8988T (cell line): ENCODE results near the gene C5orf52.
"Not testable (repeated sequence)": the region's sequence is repeated elsewhere in the genome, so short reads cannot be mapped to it uniquely, and the experiment has no call there.

ENCODE experiments used
- DNase-seq: peaks from one replicate; pipeline ENCODE4 v3.0.0; 2011

C5orf52 gene

DNA sequence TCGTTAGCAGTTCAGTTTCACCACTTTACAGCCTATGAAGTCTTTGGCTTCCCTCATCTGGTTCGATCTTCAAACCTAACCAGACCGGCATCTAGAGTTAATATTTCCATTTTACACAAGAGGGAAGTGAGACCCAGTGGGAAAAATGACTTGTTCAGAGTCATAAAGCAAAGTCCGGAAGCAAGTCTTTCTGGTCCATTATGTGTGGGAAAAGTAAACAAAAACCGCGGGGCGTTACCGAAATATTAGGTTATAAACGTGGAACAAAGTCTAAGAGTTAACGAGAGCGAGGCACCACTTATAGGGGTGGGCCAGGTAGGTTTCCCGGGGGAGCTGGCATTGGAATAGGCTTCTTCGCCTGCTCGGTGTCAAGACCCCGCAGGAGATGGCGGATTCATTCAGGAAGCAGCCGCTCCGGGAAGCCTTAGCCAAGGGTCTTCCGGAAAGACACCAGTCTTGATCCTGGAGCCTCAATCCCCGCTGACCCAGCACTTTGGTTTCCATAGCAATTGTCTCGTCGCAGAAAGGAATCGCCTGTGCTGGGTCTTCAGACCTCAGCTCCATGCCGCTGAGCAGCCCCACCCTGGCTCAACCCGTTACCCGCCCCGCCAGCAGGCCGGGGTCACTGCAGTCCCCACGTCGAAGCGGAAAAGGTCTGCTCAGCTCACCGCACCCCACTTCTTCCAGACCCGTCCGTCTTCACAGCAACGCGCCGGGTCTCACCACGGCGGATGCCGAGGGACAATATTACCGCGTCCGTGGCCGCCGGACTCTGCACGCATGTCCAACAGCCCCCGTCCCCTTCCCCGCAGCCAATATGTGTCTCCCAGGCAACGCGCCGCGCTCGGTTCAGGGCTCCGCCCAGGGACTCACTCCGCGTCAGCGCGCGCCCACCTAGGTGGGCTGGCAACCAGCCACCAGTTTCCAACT, at the start of gene C5orf52:
C5orf52 (plus strand) TSS at position 872 of the 930 bp plus-strand sequence. CDS start 82 bp downstream, outside the sequence.
- DNase-seq = no peak

DNA sequence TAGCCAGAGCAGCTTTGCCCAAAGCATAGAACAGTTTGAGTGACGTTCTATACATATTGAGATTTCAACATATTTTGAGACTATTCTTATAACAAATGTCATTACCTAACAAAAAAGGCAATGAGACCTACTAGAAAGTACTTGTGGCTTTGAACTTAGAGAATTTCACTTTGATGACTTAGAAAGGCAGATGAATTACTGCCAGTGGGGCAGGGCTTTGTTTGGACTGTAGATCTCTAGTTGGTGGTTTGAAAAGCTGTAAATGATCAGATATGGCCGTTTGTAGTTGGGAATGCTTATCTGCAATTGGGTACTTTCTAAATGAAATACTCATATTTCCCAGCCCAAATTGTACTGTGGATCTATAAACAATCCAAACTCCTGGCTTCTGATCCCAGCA, 47.2 kb upstream of the C5orf52 start:
- DNase-seq = no peak

DNA sequence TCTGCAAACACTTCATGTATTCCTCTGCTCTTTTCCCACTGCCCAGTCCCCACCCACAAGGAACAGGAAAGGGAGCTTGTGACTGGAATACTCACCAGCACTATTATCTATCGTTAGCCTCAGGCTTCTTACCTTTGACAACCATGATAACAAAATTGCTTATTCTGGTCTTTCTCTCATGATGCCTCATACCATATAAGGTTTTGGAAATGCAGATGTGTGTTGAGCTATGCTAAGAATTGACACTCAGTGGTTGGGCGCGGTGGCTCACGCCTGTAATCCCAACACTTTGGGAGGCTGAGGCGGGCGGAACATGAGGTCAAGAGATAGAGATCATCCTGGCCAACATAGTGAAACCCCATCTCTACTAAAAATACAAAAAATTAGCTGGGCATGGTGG, 44.5 kb upstream of the C5orf52 start:
- DNase-seq = no peak

DNA sequence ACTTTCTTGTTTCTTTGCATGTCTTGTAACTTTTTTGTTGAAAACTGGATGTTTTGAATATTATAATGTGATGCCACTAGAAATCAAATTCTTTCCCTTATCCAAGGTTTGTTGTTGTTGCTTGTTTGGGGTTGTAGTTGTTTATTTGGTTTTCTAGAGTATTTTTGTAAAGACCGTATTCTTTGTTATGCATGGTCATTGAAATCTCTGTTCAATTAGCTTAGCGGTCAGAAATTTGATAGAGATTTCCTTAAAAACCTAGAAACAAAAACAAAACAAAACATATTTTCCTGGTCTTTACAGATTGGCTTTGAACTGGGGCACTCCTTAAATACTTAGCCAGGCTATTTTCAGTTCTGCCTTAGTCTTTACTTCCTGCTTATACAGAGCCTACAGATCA, 41.0 kb upstream of the C5orf52 start:
- no peak for DNase-seq

DNA sequence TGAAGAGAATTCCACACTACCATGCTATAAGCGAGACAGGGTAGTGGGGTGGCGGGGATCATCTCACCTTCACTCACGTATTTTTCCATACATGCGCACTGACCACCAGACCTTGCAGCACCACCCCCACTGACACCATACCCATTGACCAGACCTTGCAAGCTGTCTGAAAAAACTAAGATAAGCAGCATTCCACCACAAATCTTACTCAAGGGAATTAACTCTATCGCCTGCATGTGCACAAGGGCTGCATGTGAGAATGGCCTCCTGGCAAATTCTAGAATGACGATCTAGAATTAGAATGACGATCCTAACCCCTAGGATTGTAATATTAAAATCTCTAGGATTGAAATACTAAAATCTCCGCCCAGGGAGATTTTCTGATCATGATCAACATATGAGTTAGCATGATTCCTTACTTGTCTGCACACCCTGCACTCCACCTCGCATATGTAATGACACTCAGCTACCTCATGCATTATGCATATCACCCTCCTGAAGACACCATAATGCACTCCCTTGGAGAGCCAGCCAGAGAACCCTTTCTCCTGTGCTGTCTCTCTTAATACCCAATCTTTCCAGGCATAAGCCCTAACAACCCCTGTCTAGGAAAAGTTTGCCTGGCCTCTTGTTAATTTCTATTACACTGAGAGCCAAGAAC, 30.8 kb upstream of the C5orf52 start:
- DNase-seq = no peak

- no peak for DNase-seq
Observed at GRCh38 chr5:157648275-157648990, 22.9 kb upstream of the C5orf52 start.

- no peak for DNase-seq
Observed at GRCh38 chr5:157649101-157649500, 22.2 kb upstream of the C5orf52 start.

DNA sequence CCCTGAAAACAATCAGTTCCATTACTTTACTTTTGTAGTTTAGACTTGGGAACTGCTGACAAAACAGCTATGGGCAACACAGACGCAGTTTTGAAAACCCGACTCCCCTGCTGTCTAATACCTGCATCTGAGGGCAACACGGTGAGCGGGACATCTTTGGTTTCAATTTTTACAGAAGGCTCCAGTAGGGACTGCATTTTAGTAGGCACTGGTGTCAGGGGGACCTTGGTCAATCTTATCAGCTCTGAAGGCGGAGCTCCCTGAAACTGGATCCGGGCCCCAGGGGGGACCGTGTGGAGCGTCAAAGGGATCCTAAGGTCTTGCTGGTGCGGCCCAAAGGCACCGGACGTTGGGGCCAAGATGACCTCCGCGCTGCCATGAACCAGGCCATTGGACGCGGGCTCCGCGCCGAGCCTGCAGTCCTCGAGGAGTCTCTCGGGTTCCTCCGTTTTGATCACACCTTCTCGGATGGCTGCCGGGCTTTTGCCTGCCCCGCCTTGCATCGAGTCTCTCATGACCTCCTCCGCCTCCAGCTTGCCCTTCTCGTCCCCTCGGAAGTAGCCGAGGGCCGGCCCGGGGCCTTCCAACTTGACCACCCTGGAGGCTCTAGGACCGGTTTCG, 20.2 kb upstream of the C5orf52 start:
- no peak for DNase-seq

- no peak for DNase-seq
Observed at GRCh38 chr5:157651623-157652376, 19.5 kb upstream of the C5orf52 start.

DNA sequence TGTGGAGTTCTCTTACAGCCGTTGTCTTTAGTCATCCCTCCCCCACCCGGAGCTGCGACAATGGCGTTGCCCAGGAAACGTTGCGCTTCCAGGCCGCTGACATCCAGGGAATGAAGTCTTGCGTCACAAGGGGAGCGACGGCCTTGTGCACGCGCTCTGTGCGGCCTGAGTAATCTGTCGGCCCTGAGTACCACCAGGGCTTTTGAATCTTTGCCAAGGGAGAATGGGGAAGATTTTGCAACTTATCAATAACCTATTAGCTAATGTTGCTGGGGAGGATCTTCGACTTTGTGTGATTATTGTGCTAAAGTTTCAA, 19.0 kb upstream of the C5orf52 start, which contains the start of gene SOX30:
SOX30 (minus strand) TSS at position 62 of the 316 bp plus-strand sequence. CDS start 360 bp downstream, outside the sequence.
- no peak for DNase-seq

GRCh38 chr5:157657516-157657915, 13.8 kb upstream of the C5orf52 start:
- DNase-seq = no peak

GRCh38 chr5:157658893-157659292, 12.4 kb upstream of the C5orf52 start:
- no peak for DNase-seq

GRCh38 chr5:157659868-157660660, 11.3 kb upstream of the C5orf52 start:
- DNase-seq = no peak

GRCh38 chr5:157665467-157666070, 5.8 kb upstream of the C5orf52 start:
- no peak for DNase-seq

DNA sequence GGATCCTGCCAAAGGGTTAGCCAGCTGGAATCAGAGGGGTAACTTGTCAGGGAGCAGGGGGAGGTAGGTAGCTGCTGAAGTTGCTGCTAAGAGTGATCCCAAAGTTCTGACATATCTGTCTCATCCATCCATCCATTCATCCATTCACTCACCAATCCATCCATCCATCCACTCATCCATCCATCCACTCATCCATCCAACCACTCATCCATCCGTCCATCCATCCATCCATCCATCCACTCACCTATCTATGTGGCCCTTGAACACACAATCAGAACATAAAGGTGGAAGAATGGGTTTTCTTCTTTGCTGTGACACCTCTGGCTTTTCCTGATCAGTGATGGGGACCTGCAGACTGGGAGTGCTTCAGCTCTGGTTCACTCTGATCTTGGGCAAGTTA, 3.0 kb upstream of the C5orf52 start:
- no peak for DNase-seq

DNA sequence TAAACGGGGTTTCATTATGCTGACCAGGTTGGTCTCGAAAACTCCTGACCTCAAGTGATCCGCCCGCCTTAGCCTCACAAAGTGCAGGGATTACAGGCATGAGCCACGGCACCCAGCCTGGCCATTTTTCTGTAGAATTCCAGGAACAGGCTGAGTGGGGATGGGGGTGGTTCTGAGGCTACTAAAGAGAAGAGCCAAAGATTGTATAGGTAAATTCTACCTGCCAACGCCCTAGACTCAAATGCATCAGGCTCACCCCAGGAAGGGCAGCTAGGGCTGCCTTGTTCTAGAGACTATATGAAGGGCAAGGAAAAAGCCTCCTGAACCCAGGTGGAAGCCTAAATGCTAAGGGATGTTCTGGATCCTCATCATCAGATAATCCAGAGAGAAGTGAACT, 1.6 kb upstream of the C5orf52 start:
- DNase-seq = no peak

DNA sequence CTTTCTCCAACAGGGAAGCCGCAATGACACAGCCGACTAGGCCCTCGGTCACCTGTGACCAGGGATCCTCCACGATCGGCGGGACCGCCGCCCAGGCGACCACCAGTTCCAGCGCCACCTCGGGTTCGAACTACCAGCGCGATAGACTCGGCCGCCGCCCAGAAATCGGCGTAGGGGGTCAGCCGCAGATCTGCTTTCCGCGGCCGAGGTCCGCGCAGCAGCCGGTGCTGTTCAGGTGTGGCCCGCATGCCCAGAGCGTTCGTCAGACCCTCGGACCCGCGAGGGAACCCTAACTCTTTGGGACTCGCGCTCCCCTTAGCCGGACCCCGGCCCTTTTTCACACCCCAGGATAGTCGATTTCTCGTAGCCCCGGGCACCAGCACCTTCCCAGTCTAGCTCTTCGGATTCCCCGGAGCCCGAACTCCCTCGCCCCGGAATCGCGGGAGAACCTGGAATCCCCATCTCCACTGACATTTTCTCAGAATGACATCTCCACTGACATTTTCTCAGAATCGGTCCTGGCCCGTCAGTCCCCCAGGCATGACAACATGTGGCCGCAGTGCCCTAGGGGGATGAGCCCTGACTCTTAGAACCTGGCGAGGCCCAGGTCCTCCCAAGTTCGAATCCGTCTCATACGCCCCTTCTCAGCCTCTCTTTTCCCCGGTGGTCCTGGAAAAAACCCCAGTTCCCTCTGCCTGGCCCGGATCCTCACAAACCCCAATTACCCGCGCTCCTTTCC, 428 bp downstream of the C5orf52 start:
- no peak for DNase-seq

DNA sequence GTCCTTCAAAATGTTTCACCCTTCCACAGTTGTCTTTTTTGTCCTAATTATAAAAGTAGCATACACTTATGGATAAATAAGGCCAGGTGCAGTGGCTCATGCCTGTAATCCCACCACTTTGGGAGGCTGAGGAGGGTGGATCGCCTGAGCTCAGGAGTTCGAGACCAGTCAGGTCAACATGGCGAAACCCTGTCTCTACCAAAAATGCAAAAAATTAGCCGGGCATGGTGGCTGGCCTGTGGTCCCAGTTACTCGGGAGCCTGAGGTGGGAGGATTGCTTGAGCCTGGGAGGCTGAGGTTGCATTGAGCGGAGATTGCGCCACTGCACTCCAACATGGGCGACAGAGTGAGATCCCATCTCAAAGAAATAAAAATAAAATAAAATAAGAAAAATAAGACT, 1.6 kb downstream of the C5orf52 start:
- no peak for DNase-seq

DNA sequence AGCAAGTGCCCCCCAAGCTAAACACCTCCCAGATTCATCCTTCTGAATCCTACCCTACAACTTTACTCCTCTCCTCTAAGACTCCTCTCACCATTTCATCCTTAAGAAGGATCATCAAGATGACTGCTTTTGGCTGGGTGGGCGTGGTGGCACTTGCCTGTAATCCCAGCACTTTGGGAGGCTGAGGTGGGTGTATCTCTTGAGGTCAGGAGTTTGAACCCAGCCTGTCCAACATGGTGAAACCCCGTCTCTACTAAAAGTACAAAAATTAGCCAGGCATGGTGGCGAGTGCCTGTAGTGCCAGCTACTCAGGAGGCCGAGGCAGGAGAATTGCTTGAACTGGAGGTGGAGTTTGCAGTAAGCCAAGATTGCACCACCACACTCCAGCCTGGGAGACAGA, 3.0 kb downstream of the C5orf52 start:
- not testable (repeated sequence) for DNase-seq

DNA sequence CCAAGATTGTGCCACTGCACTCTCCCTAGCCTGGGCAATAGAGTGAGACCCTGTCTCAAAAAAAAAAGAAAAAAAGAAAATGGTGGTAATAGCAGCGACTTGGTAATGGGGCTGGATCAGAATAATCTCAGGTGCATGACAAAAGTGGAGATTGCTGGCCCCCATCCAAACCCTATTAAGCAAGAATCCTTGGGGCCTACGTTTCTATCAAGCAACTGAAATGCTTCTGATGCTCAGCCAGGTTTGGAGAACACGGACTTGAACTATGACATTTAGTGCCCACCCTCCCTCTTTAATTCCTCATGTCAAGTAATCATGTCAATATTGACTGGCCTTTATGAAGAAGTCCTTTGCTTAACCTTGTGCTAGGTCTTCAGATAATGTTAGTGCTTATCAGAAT, 6.6 kb downstream of the C5orf52 start:
- no peak for DNase-seq
